ENCODE data around the gene LAMB4. TPM values are rescaled to one million over a fixed set of nuclear protein-coding genes. Genes with fewer than 3 reads are reported as not detected.

The LAMB4 gene
- total RNA-seq, 1 donor from 2014 or later, result not detected

DNA sequence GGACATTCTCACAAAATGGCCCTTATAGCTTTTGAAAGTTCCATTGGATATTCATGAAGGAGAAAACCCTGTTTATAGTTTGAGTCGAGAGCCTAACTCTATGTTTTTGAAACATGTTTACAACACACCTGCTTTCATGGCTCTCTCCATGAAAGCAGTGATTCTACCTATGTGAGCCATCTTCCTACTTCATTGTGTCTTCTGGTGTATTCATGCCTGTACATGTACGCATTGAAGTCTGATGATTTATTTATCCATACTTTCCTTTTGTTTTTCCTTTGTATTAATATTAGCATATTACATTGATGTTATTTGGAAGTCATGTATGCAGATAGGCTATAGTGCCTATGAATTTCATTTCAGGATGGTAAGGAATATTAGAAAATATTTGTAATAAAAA is 58.0 kb downstream of the LAMB4 start:
- TF ChIP-seq, protein P1, sequence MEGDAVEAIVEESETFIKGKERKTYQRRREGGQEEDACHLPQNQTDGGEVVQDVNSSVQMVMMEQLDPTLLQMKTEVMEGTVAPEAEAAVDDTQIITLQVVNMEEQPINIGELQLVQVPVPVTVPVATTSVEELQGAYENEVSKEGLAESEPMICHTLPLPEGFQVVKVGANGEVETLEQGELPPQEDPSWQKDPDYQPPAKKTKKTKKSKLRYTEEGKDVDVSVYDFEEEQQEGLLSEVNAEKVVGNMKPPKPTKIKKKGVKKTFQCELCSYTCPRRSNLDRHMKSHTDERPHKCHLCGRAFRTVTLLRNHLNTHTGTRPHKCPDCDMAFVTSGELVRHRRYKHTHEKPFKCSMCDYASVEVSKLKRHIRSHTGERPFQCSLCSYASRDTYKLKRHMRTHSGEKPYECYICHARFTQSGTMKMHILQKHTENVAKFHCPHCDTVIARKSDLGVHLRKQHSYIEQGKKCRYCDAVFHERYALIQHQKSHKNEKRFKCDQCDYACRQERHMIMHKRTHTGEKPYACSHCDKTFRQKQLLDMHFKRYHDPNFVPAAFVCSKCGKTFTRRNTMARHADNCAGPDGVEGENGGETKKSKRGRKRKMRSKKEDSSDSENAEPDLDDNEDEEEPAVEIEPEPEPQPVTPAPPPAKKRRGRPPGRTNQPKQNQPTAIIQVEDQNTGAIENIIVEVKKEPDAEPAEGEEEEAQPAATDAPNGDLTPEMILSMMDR (IDR thresholded peaks at IDR 0.05), result no peak
- intact Hi-C loops (cut with DNase I), result no loop called here
- Histone ChIP-seq H3K27ac (no peak overlapping the region), H3K4me1 (no peaks in the 10 kb centered on the region), H3K36me3 (no peaks in the 10 kb centered on the region), H3K9me3 (no peaks in the 10 kb centered on the region), H3K4me3 (no peak overlapping the region), H3K27me3 (no peaks in the 10 kb centered on the region)
- ATAC-seq, result no peak
- no peak for DNase-seq

DNA sequence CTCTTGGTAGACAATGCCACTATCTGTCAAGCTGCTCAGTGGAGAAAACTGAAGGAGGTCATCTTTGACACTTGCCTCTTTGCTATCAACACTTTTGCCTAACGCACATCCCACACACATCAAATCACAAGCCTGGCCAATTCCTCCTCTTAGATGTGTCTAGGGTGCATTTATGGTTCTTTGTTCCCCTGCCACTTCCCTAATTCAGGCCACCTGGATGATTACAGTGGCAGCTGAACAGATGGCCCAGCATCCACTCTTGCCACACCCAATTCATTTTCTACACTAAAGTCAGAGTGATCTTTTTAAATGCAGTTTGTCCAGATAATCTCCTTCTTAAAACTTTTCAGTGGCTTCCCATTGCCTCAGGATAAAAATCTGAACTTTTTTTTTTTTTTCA is 58.6 kb downstream of the LAMB4 start:
- TF ChIP-seq, protein P1 (IDR thresholded peaks at IDR 0.05), result no peak
- ATAC-seq (no peak), DNase-seq (no peak)
- H3K27me3 ChIP-seq, result no peaks in the 10 kb centered on the region
- H3K4me3 ChIP-seq, result no peak overlapping the region
- no peak overlapping the region for H3K27ac ChIP-seq
- intact Hi-C loops (cut with DNase I), result no loop called here
- H3K36me3 ChIP-seq, result no peaks in the 10 kb centered on the region
- no peaks in the 10 kb centered on the region for H3K9me3 ChIP-seq
- no peaks in the 10 kb centered on the region for H3K4me1 ChIP-seq

DNA sequence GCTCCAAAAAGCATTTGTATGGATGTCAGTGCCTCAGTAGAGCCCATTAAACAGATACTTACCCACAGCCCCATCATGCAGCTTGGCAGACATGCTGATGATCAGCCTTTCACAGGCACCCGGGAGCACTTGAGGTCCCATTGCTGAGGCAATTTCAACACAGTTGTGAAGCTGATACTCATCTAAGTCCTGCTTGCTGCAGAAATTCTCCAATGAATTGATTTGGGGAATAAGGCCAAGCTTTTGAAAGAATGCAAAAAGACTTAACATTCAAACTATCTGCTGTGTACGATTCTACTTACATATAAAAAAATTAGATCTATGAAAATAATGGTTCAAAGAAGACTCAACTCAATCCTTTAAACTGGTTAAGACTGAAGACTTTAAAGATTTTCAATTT is 60.5 kb downstream of the LAMB4 start:
- H3K27ac ChIP-seq, result no peak overlapping the region
- TF ChIP-seq, protein P1 (IDR thresholded peaks at IDR 0.05), result no peak
- H3K36me3 ChIP-seq, result no peaks in the 10 kb centered on the region
- no peaks in the 10 kb centered on the region for H3K27me3 ChIP-seq
- intact Hi-C loops (cut with DNase I), result no loop called here
- no peak for ATAC-seq
- no peaks in the 10 kb centered on the region for H3K4me1 ChIP-seq
- DNase-seq, result no peak
- H3K4me3 ChIP-seq, result no peak overlapping the region
- H3K9me3 ChIP-seq, result no peaks in the 10 kb centered on the region

DNA sequence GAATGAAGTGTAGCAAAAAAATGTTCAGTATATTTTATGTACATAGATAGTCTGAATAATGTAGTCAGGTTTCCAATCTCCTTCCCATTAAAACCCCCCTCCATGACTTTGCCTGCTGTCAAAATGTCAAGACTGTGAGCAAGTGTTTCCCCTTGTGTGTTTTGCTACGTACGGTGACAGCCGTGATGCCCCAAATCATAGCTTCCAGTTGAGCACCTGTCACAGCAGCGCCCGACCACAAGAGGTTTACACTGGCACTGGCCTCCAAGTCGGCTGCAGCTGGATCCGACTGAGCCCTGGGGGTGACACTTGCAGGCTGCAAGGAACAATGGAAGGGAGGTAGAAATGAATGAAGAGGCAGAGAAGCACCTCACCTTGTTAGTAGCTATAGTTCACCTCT is 62.3 kb downstream of the LAMB4 start:
- H3K4me3 ChIP-seq, result no peak overlapping the region
- no peak for ATAC-seq
- TF ChIP-seq, protein P1 (IDR thresholded peaks at IDR 0.05), result no peak
- intact Hi-C loops (cut with DNase I), result no loop called here
- DNase-seq, result no peak
- H3K4me1 ChIP-seq, result no peaks in the 10 kb centered on the region
- no peaks in the 10 kb centered on the region for H3K36me3 ChIP-seq
- H3K9me3 ChIP-seq, result no peaks in the 10 kb centered on the region
- no peak overlapping the region for H3K27ac ChIP-seq
- H3K27me3 ChIP-seq, result no peaks in the 10 kb centered on the region

DNA sequence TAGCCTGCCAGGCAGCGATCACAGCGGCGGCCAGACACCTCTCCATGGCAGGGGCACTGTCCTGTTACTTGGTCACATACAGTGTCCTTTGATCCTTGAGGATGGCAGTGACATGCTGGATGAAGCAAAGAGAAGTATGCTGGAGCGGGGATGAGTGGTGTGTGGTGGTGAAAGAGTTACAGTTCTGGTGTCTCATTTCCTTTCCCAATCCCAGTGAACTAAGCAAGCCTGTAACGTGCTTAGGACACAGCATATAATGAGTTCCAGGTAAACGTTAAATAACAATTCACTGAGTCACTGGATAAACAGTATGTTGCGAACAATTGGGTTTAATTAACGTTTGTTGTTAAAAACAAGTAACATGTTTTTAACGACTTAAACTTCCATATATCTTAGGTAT is 63.7 kb downstream of the LAMB4 start:
- intact Hi-C loops (cut with DNase I), result no loop called here
- DNase-seq (no peak), ATAC-seq (no peak)
- Histone ChIP-seq H3K4me1 (no peaks in the 10 kb centered on the region), H3K36me3 (no peaks in the 10 kb centered on the region), H3K9me3 (no peaks in the 10 kb centered on the region), H3K27ac (no peak overlapping the region), H3K4me3 (no peak overlapping the region), H3K27me3 (no peaks in the 10 kb centered on the region)
- TF ChIP-seq, protein P1 (IDR thresholded peaks at IDR 0.05), result no peak

DNA sequence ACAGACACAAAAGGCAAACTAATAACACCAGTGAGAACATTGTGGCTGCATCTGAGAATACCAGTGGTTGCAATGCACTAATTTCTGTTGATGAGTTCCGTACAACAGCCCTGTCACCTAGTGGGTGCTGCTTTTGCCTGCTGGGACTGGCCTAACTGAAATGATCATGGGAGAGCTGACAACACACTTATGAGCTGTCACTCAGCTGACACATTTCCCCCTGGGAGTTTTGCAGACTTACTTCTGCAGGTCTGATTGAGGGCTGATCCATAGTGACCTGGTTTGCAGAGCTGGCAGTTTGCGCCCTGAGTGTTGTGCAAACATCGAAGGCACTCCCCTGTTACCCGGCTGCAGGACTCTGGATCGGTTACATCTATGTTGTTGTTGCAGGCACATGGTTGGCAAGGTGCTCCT is 66.6 kb downstream of the LAMB4 start:
- Histone ChIP-seq H3K4me1 (peaks cover 4% of the 10 kb centered on the region), H3K4me3 (no peak overlapping the region), H3K27ac (no peak overlapping the region), H3K36me3 (no peaks in the 10 kb centered on the region), H3K27me3 (no peaks in the 10 kb centered on the region), H3K9me3 (no peaks in the 10 kb centered on the region)
- TF ChIP-seq, protein P1 (IDR thresholded peaks at IDR 0.05), result no peak
- DNase-seq (no peak), ATAC-seq (peak; percentile 25)
- intact Hi-C loops (cut with DNase I), result no loop called here
